ENCODE measurements around the gene VTI1A. TPM values are rescaled to one million over a fixed set of nuclear protein-coding genes. Genes with fewer than 3 reads are reported as not detected.

VTI1A gene
- polyA plus RNA-seq, 2 of the 4 experiments (the other 2 are of a cell fraction) = 17.0 to 25.3 TPM

GRCh38 chr10:112484399-112484798, 37.4 kb downstream of the VTI1A start:
- DNase-seq (ENCODE audit: low read depth in 1 of 2, low spot score in 1 of 2) (no peak), ATAC-seq (no peak), FAIRE-seq (no peak)
- Histone ChIP-seq H3K27ac (no peak overlapping the region), H3K9me3 (no peaks in the 10 kb centered on the region), H3K4me2 (no peak overlapping the region), H3K4me3 (no peak overlapping the region), H3K4me1 (no peaks in the 10 kb centered on the region)
- TF ChIP-seq ZC3H11A (IDR thresholded peaks at IDR 0.05) (no peak), NPAS2 (CRISPR knock-in tag; IDR thresholded peaks at IDR 0.05; ENCODE audit: borderline replicate concordance) (no peak), ZFP36 (IDR thresholded peaks at IDR 0.05; ENCODE audit: borderline replicate concordance, partially characterized antibody) (no peak), GATA3 (IDR thresholded peaks at IDR 0.05; ENCODE audit: borderline replicate concordance) (no peak), FOXS1 (CRISPR knock-in tag; IDR thresholded peaks at IDR 0.05) (no peak), RFX5 (IDR thresholded peaks at IDR 0.05) (no peak), HOXA7 (CRISPR knock-in tag; IDR thresholded peaks at IDR 0.05) (no peak), ESRRA (IDR thresholded peaks at IDR 0.05; ENCODE audit: borderline replicate concordance, low read length) (no peak), MAZ (IDR thresholded peaks at IDR 0.05; ENCODE audit: borderline replicate concordance, low read depth, low read length) (no peak), EHMT2 (IDR thresholded peaks at IDR 0.05; ENCODE audit: low read depth) (no peak), USF2 (IDR thresholded peaks at IDR 0.05) (no peak), HOXB5 (CRISPR knock-in tag; IDR thresholded peaks at IDR 0.05) (no peak), RAD21 (conservative IDR thresholded peaks at IDR 0.05 in 1 of 2, IDR thresholded peaks at IDR 0.05 in 1 of 2) (no peak), ELK1 (IDR thresholded peaks at IDR 0.05; ENCODE audit: low read depth, low read length) (no peak), FOSL2 (IDR thresholded peaks at IDR 0.05) (no peak), FOSL2 (CRISPR knock-in tag; IDR thresholded peaks at IDR 0.05) (no peak), MYC (IDR thresholded peaks at IDR 0.05; ENCODE audit: borderline replicate concordance, low read length) (no peak)
- ChIA-PET POLR2A (no interaction called here), CTCF (interaction anchor here (0.7 to 1.4 kb wide), 4 partner anchors 8 to 901 kb away, joined by 3 to 6 read pairs (median 4); no protein-coding TSS in a partner anchor)
- 73% methylated on average over 2 of the region's 2 CpGs for WGBS (ENCODE audit: missing lambda C conversion rate)

- Histone ChIP-seq H3K9me3 (no peaks in the 10 kb centered on the region), H3K4me1 (peaks cover 14% of the 10 kb centered on the region), H3K4me3 (no peak overlapping the region), H3K4me2 (no peak overlapping the region), H3K27ac (no peak overlapping the region)
- ATAC-seq (no peak), DNase-seq (ENCODE audit: low read depth in 1 of 2, low spot score in 1 of 2) (no peak), FAIRE-seq (no peak)
- ChIA-PET CTCF (interaction anchor here (0.6 to 1.3 kb wide), 2 partner anchors 16 to 1033 kb away, joined by 3 to 5 read pairs; no protein-coding TSS in a partner anchor), POLR2A (no interaction called here)
- TF ChIP-seq SREBF2 (IDR thresholded peaks at IDR 0.05) (no peak), HOXB5 (CRISPR knock-in tag; IDR thresholded peaks at IDR 0.05) (no peak), NR3C1 (IDR thresholded peaks at IDR 0.05) (no peak), USF2 (IDR thresholded peaks at IDR 0.05) (no peak), HDAC2 (IDR thresholded peaks at IDR 0.05) (no peak), FOSL2 (IDR thresholded peaks at IDR 0.05) (no peak), FOSL2 (CRISPR knock-in tag; IDR thresholded peaks at IDR 0.05) (no peak), NPAS2 (CRISPR knock-in tag; IDR thresholded peaks at IDR 0.05; ENCODE audit: borderline replicate concordance) (no peak), ZNF302 (CRISPR knock-in tag; IDR thresholded peaks at IDR 0.05) (no peak), POLR2AphosphoS2 (conservative IDR thresholded peaks at IDR 0.05; ENCODE audit: low read length) (no peak), GATA3 (IDR thresholded peaks at IDR 0.05; ENCODE audit: borderline replicate concordance) (no peak), ELK1 (IDR thresholded peaks at IDR 0.05; ENCODE audit: low read depth, low read length) (no peak)
Observed at GRCh38 chr10:112487964-112488363, 40.9 kb downstream of the VTI1A start.

All from A549 (cell line).